Neural progenitor cell (in vitro differentiated cells): ENCODE results near the gene DTNB. TPM values are rescaled to one million over a fixed set of nuclear protein-coding genes. Genes with fewer than 3 reads are reported as not detected.
"Not testable (repeated sequence)": the region's sequence is repeated elsewhere in the genome, so short reads cannot be mapped to it uniquely, and the experiment has no call there.

Experiments used
- DNase-seq: peaks from one replicate; pipeline ENCODE4 v3.0.0-alpha.2; 2016; ENCODE audit warnings: low spot score
- H2AFZ ChIP-seq: fragments of 200-600 bp; sonication (generic); replicated peaks from 2 replicates; pipeline ENCODE4 v1.6.1; 2016; ENCODE audit warnings: antibody characterized with exemption
- H3F3A ChIP-seq: fragments of 200-600 bp; sonication (generic); 2 replicates; pipeline ENCODE4 v1.6.1; 2016; ENCODE audit warnings: antibody characterized with exemption, low read depth
- H3K27ac ChIP-seq: fragments of 200-600 bp; sonication (generic); 2 replicates; pipeline ENCODE4 v1.5.1; 2016; ENCODE audit warnings: mild to moderate bottlenecking
- H3K27me3 ChIP-seq: fragments of 200-600 bp; sonication (generic); 2 replicates; pipeline ENCODE4 v1.6.1; 2016; ENCODE audit warnings: mild to moderate bottlenecking, moderate library complexity
- H3K36me3 ChIP-seq: fragments of 200-600 bp; sonication (generic); 2 replicates; pipeline ENCODE4 v1.5.1; 2016
- H3K4me1 ChIP-seq: fragments of 200-600 bp; sonication (generic); 2 replicates; pipeline ENCODE4 v1.6.1; 2016; ENCODE audit warnings: mixed run types
- H3K4me2 ChIP-seq: fragments of 200-600 bp; sonication (generic); 2 replicates; pipeline ENCODE4 v1.6.1; 2016
- H3K4me3 ChIP-seq: fragments of 200-600 bp; sonication (generic); 2 replicates; pipeline ENCODE4 v1.5.1; 2016
- H3K79me2 ChIP-seq: fragments of 200-600 bp; sonication (generic); 2 replicates; pipeline ENCODE4 v1.6.1; 2016; ENCODE audit warnings: low read depth
- H3K9ac ChIP-seq: fragments of 200-600 bp; sonication (generic); 2 replicates; pipeline ENCODE4 v1.6.1; 2016
- H3K9me3 ChIP-seq: fragments of 200-600 bp; sonication (generic); 2 replicates; pipeline ENCODE4 v1.5.1; 2016; ENCODE audit warnings: low read depth
- H4K20me1 ChIP-seq: fragments of 200-600 bp; sonication (generic); 2 replicates; pipeline ENCODE4 v1.6.1; 2016; ENCODE audit warnings: low read depth
- H3K27ac Mint-ChIP-seq: 3 replicates; pipeline ENCODE4 v1.8.0; 2021; ENCODE audit warnings: mixed read lengths
- H3K27me3 Mint-ChIP-seq: 2 replicates; pipeline ENCODE4 v1.8.0; 2022; ENCODE audit warnings: low read depth, mild to moderate bottlenecking, inconsistent platforms, moderate library complexity, mixed read lengths; ENCODE audit not compliant: insufficient read depth
- H3K36me3 Mint-ChIP-seq: 3 replicates; pipeline ENCODE4 v1.8.0; 2021; ENCODE audit warnings: mixed read lengths
- H3K4me1 Mint-ChIP-seq: 3 replicates; pipeline ENCODE4 v1.8.0; 2021; ENCODE audit warnings: mixed read lengths
- H3K4me3 Mint-ChIP-seq: 3 replicates; pipeline ENCODE4 v1.8.0; 2021; ENCODE audit warnings: mild to moderate bottlenecking, moderate library complexity, mixed read lengths
- H3K9me3 Mint-ChIP-seq: 3 replicates; pipeline ENCODE4 v1.8.0; 2020; ENCODE audit warnings: mixed read lengths
- CTCF ChIP-seq: fragments of 200-600 bp; sonication (generic); IDR thresholded peaks from 2 replicates; pipeline ENCODE4 v1.5.1; 2017; ENCODE audit warnings: antibody characterized with exemption, mild to moderate bottlenecking
- EZH2 ChIP-seq: fragments of 200-600 bp; sonication (generic); IDR thresholded peaks from 2 replicates; pipeline ENCODE4 v1.6.1; 2017; ENCODE audit warnings: antibody characterized with exemption, mild to moderate bottlenecking, moderate library complexity
- EZH2phosphoT487 ChIP-seq: fragments of 200-600 bp; sonication (generic); IDR thresholded peaks from 2 replicates; pipeline ENCODE4 v1.6.1; 2017; ENCODE audit warnings: antibody characterized with exemption
- total RNA-seq: library from RNA; depleted of rRNA; stranded (reverse); fragments of >200 nt; gene quantifications from 2 replicates; pipeline ENCODE4 v1.2.3, GENCODE V29; 2015; ENCODE audit warnings: low replicate concordance

DTNB gene
- total RNA-seq, 1 donor from 2014 or later, result 27.1 TPM

GRCh38 chr2:25635797-25636196 is 37.6 kb downstream of the DTNB start:
- H3K4me3 ChIP-seq, result no peak overlapping the region
- Mint-ChIP-seq H3K4me3 (no peak overlapping the region), H3K27ac (no peak overlapping the region), H3K27me3 (no peaks in the 10 kb centered on the region), H3K4me1 (peaks cover 4% of the 10 kb centered on the region), H3K9me3 (peaks cover 5% of the 10 kb centered on the region), H3K36me3 (peaks cover 20% of the 10 kb centered on the region)
- H3F3A ChIP-seq, result no peaks in the 10 kb centered on the region
- H4K20me1 ChIP-seq, result no peaks in the 10 kb centered on the region
- H3K4me2 ChIP-seq, result no peak overlapping the region
- TF ChIP-seq EZH2 (no peak), CTCF (no peak), EZH2phosphoT487 (no peak)
- H3K36me3 ChIP-seq, result no peaks in the 10 kb centered on the region
- no peak for DNase-seq
- H3K9ac ChIP-seq, result no peak overlapping the region
- no peaks in the 10 kb centered on the region for H3K9me3 ChIP-seq
- H3K79me2 ChIP-seq, result no peaks in the 10 kb centered on the region
- H2AFZ ChIP-seq, result no peak overlapping the region
- H3K27me3 ChIP-seq, result no peaks in the 10 kb centered on the region
- H3K4me1 ChIP-seq, result no peaks in the 10 kb centered on the region
- H3K27ac ChIP-seq, result no peak overlapping the region

GRCh38 chr2:25633801-25634200 is 39.6 kb downstream of the DTNB start:
- not testable (repeated sequence) for H3K27me3 Mint-ChIP-seq, H3K4me3 Mint-ChIP-seq, H3K36me3 ChIP-seq, H3K4me2 ChIP-seq, H4K20me1 ChIP-seq, H3K4me1 Mint-ChIP-seq, DNase-seq, H3F3A ChIP-seq, H3K27ac Mint-ChIP-seq, H3K4me1 ChIP-seq, H3K9me3 ChIP-seq, H2AFZ ChIP-seq, H3K9me3 Mint-ChIP-seq, H3K79me2 ChIP-seq, H3K27me3 ChIP-seq, H3K4me3 ChIP-seq, H3K9ac ChIP-seq, H3K27ac ChIP-seq
- H3K36me3 Mint-ChIP-seq, result peaks cover 20% of the 10 kb centered on the region

GRCh38 chr2:25632396-25632795 is 41.0 kb downstream of the DTNB start:
- no peak for TF ChIP-seq EZH2
- no peak for TF ChIP-seq CTCF
- TF ChIP-seq EZH2phosphoT487, result no peak
- H3K4me1 ChIP-seq, result no peaks in the 10 kb centered on the region

GRCh38 chr2:25624635-25625034 is 48.7 kb downstream of the DTNB start:
- H3K27me3 ChIP-seq, result no peaks in the 10 kb centered on the region
- H3K9me3 Mint-ChIP-seq, result no peaks in the 10 kb centered on the region

More at GRCh38 chr2:25632396-25632795, 41.0 kb downstream of the DTNB start:
- Mint-ChIP-seq H3K9me3 (peaks cover 5% of the 10 kb centered on the region), H3K4me3 (no peak overlapping the region), H3K36me3 (peaks cover 22% of the 10 kb centered on the region), H3K27me3 (no peaks in the 10 kb centered on the region), H3K27ac (peak overlapping the region; percentile 54), H3K4me1 (peaks cover 4% of the 10 kb centered on the region)
- no peaks in the 10 kb centered on the region for H3K79me2 ChIP-seq
- H3K9me3 ChIP-seq, result no peaks in the 10 kb centered on the region
- H3K36me3 ChIP-seq, result no peaks in the 10 kb centered on the region
- H3F3A ChIP-seq, result no peaks in the 10 kb centered on the region
- no peak overlapping the region for H3K27ac ChIP-seq
- H2AFZ ChIP-seq, result no peak overlapping the region
- no peak overlapping the region for H3K9ac ChIP-seq
- no peak for DNase-seq
- H3K4me2 ChIP-seq, result no peak overlapping the region
- peaks cover 4% of the 10 kb centered on the region for H4K20me1 ChIP-seq
- H3K4me3 ChIP-seq, result no peak overlapping the region
- no peaks in the 10 kb centered on the region for H3K27me3 ChIP-seq

More at GRCh38 chr2:25624635-25625034, 48.7 kb downstream of the DTNB start:
- H3K4me3 ChIP-seq, result no peak overlapping the region
- no peaks in the 10 kb centered on the region for H3K9me3 ChIP-seq
- no peak overlapping the region for H3K27ac Mint-ChIP-seq
- no peaks in the 10 kb centered on the region for H3K4me1 ChIP-seq
- H3K4me3 Mint-ChIP-seq, result no peak overlapping the region
- no peaks in the 10 kb centered on the region for H3K27me3 Mint-ChIP-seq
- no peaks in the 10 kb centered on the region for H3F3A ChIP-seq
- H3K36me3 Mint-ChIP-seq, result peaks cover 25% of the 10 kb centered on the region
- no peaks in the 10 kb centered on the region for H3K79me2 ChIP-seq
- no peak overlapping the region for H3K27ac ChIP-seq
- no peak overlapping the region for H2AFZ ChIP-seq
- H3K36me3 ChIP-seq, result no peaks in the 10 kb centered on the region
- no peaks in the 10 kb centered on the region for H4K20me1 ChIP-seq
- H3K4me2 ChIP-seq, result no peak overlapping the region
- no peak overlapping the region for H3K9ac ChIP-seq
- DNase-seq, result no peak
- no peak for TF ChIP-seq CTCF
- no peak for TF ChIP-seq EZH2
- no peak for TF ChIP-seq EZH2phosphoT487
- H3K4me1 Mint-ChIP-seq, result peaks cover 3% of the 10 kb centered on the region
